Erythroblast (primary cell): Measurements from ENCODE around the gene PTN.
"Not testable (repeated sequence)": the region's sequence is repeated elsewhere in the genome, so short reads cannot be mapped to it uniquely, and the experiment has no call there.

Experiments used
- DNase-seq, 2 experiments: peaks; one replicate each; lab custom pipeline; 2025; lab: John Stamatoyannopoulos, UW
- GATA1 ChIP-seq: IDR thresholded peaks from 2 replicates; pipeline ENCODE4 v1.6.1; 2011; ENCODE audit warnings: low read depth, mild to moderate bottlenecking, control low read depth, low read length, moderate library complexity
- POLR2A ChIP-seq: IDR thresholded peaks from 2 replicates; pipeline ENCODE4 v1.6.1; 2011; ENCODE audit warnings: mild to moderate bottlenecking, low read length

Gene PTN

GRCh38 chr7:137266764-137267163 is 76.8 kb downstream of the PTN start:
- TF ChIP-seq POLR2A = no peak
- no peak for TF ChIP-seq GATA1
- DNase-seq = no peak

- not testable (repeated sequence) for DNase-seq
Observed at GRCh38 chr7:137265480-137265879, 78.1 kb downstream of the PTN start.

- DNase-seq = no peak
- TF ChIP-seq GATA1 (no peak), POLR2A (no peak)
Observed at GRCh38 chr7:137262599-137262998, 80.9 kb downstream of the PTN start.

GRCh38 chr7:137258552-137258951 is 85.0 kb downstream of the PTN start:
- no peak for DNase-seq
- TF ChIP-seq GATA1 = no peak
- TF ChIP-seq POLR2A = no peak

- TF ChIP-seq GATA1 = no peak
- TF ChIP-seq POLR2A = no peak
- DNase-seq = no peak
Observed at GRCh38 chr7:137254766-137255165, 88.8 kb downstream of the PTN start.

- no peak for DNase-seq
- TF ChIP-seq GATA1 (no peak), POLR2A (no peak)
Observed at GRCh38 chr7:137245890-137246289, 97.6 kb downstream of the PTN start.

GRCh38 chr7:137245186-137245585 is 98.3 kb downstream of the PTN start:
- no peak for DNase-seq
- TF ChIP-seq GATA1 = no peak
- no peak for TF ChIP-seq POLR2A

- no peak for DNase-seq
- TF ChIP-seq POLR2A = no peak
- TF ChIP-seq GATA1 = no peak
Observed at GRCh38 chr7:137243741-137244140, 99.8 kb downstream of the PTN start.

GRCh38 chr7:137242616-137243015 is 100.9 kb downstream of the PTN start:
- TF ChIP-seq POLR2A = no peak
- TF ChIP-seq GATA1 = no peak
- DNase-seq = no peak

- no peak for TF ChIP-seq GATA1
- TF ChIP-seq POLR2A = no peak
- no peak for DNase-seq
Observed at GRCh38 chr7:137241655-137242360, 101.7 kb downstream of the PTN start.

GRCh38 chr7:137239186-137239585 is 104.3 kb downstream of the PTN start:
- DNase-seq = not testable (repeated sequence)

GRCh38 chr7:137235434-137235833 is 108.1 kb downstream of the PTN start:
- no peak for DNase-seq
- TF ChIP-seq POLR2A (no peak), GATA1 (no peak)

GRCh38 chr7:137231167-137231566 is 112.4 kb downstream of the PTN start:
- no peak for DNase-seq
- TF ChIP-seq POLR2A = no peak
- TF ChIP-seq GATA1 = no peak

- TF ChIP-seq POLR2A = no peak
- no peak for TF ChIP-seq GATA1
- no peak for DNase-seq
Observed at GRCh38 chr7:137221467-137221866, 122.1 kb downstream of the PTN start.

- TF ChIP-seq POLR2A = no peak
- no peak for TF ChIP-seq GATA1
- DNase-seq = no peak
Observed at GRCh38 chr7:137213744-137214143, 129.8 kb downstream of the PTN start.

GRCh38 chr7:137209151-137209817 is 134.2 kb downstream of the PTN start:
- TF ChIP-seq POLR2A = no peak
- no peak for TF ChIP-seq GATA1
- no peak for DNase-seq
